ENCODE data around the gene SLC6A18. TPM values are rescaled to one million over a fixed set of nuclear protein-coding genes. Genes with fewer than 3 reads are reported as not detected.

The SLC6A18 gene
- polyA plus RNA-seq, 1 donor (not counting 4 experiments of a cell fraction or from before 2014, with no cell fraction given): not detected

DNA sequence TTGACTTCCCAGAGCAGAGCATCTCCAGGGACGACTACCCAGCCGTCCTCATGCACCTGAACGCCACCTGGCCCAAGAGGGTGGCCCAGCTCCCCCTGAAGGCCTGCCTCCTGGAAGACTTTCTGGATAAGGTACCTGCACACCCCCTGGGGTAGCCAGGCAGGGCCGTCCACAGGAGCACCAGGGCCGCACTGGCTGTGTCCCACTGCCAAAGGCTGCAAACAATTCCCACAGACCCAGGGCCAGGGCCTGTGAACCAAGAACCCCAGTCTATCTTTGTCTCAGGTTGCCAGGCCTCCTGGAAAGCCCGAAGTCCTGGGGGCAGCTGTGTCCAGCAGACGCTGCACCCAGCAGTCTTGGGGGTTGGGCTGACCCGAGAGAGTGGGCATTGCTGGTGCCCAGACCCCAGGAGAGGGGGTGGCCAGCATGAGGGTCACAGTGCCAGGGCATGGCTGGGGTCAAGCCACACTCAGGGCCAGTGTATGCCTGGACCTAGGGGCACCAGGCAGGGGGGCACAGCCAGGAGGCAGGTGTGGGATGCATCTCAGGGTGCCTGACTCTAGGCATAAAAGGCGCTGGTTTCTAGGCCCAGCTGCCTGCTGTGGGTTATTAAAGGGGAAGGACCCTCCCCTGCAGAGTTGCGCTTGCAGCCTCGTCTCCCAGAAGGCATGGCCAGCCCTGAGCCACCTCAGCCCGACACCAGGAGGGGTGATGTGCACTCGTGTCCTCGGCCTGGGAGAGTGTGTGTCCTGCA is 17.7 kb downstream of the SLC6A18 start:
- Histone ChIP-seq H4K20me1 (ENCODE audit: control insufficient read depth, extremely low read depth, insufficient read depth, low read length) (no peaks in the 10 kb centered on the region), H3K36me3 (ENCODE audit: control insufficient read depth in 2 of 2, extremely low read depth in 1 of 2, insufficient read depth in 2 of 2, low read length in 2 of 2) (no peaks in the 10 kb centered on the region), H3K4me2 (ENCODE audit: control insufficient read depth, extremely low read depth, insufficient read depth, low read depth, low read length) (no peak overlapping the region), H3K9ac (ENCODE audit: control insufficient read depth, extremely low read depth, insufficient read depth, low read length) (no peak overlapping the region), H3K27ac (ENCODE audit: control insufficient read depth, insufficient read depth, low read length) (no peak overlapping the region), H3K79me2 (ENCODE audit: control insufficient read depth, insufficient read depth, low read length) (no peaks in the 10 kb centered on the region), H3K27me3 (ENCODE audit: control insufficient read depth, extremely low read depth, insufficient read depth, low read length) (peaks cover 18% of the 10 kb centered on the region), H3K9me3 (ENCODE audit: control insufficient read depth, low read depth, low read length) (no peaks in the 10 kb centered on the region), H2AFZ (ENCODE audit: control insufficient read depth, low read length) (no peak overlapping the region), H3K9me1 (ENCODE audit: control insufficient read depth, extremely low read depth, insufficient read depth, low read length) (no peaks in the 10 kb centered on the region), H3K4me1 (ENCODE audit: control insufficient read depth, extremely low read depth, insufficient read depth, low read length) (no peaks in the 10 kb centered on the region), H3K4me3 (ENCODE audit: control insufficient read depth in 2 of 3, extremely low read depth in 1 of 3, insufficient read depth in 2 of 3, low read depth in 1 of 3, low read length in 3 of 3) (no peak overlapping the region)
- dilution Hi-C loops (cut with MboI; ENCODE audit: extremely low pct_ligation_motif_present, low sequenced_read_pairs): no loop called here
- no peak for DNase-seq (ENCODE audit: low read depth, low spot score)
- TF ChIP-seq EZH2 (IDR thresholded peaks at IDR 0.05; ENCODE audit: low read length): no peak
- TF ChIP-seq, protein P1, sequence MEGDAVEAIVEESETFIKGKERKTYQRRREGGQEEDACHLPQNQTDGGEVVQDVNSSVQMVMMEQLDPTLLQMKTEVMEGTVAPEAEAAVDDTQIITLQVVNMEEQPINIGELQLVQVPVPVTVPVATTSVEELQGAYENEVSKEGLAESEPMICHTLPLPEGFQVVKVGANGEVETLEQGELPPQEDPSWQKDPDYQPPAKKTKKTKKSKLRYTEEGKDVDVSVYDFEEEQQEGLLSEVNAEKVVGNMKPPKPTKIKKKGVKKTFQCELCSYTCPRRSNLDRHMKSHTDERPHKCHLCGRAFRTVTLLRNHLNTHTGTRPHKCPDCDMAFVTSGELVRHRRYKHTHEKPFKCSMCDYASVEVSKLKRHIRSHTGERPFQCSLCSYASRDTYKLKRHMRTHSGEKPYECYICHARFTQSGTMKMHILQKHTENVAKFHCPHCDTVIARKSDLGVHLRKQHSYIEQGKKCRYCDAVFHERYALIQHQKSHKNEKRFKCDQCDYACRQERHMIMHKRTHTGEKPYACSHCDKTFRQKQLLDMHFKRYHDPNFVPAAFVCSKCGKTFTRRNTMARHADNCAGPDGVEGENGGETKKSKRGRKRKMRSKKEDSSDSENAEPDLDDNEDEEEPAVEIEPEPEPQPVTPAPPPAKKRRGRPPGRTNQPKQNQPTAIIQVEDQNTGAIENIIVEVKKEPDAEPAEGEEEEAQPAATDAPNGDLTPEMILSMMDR (optimal IDR thresholded peaks at IDR 0.05 in 1 of 3, IDR thresholded peaks at IDR 0.05 in 1 of 3, conservative IDR thresholded peaks at IDR 0.05 in 1 of 3; ENCODE audit: extremely low read depth in 1 of 3, insufficient read depth in 2 of 3, low read length in 3 of 3): no peak
- FAIRE-seq: no peak

DNA sequence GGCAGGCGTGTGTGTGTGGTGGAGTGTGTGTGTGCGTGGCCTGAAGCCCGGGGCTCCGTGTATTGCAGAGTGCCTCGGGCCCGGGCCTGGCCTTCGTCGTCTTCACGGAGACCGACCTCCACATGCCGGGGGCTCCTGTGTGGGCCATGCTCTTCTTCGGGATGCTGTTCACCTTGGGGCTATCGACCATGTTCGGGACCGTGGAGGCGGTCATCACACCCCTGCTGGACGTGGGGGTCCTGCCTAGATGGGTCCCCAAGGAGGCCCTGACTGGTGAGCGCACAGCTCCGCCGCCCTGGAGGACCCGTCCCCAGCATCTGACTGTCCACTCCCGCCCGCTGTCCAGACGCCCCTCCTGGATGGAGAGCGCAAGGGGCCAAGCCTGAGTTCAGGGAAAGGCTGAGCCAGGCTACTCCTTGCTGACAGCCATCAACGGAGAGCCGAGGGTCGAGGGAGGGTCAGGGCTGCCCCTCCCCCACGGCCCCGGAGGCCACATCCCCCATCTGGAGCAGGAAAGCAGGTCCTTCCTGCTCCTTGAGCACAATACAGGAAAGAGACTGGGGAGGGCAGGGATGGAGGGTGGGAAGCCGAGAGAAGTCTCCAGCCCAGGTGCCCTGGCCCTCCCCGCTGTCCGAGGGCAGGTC is 18.4 kb downstream of the SLC6A18 start:
- no peaks in the 10 kb centered on the region for H3K9me1 ChIP-seq (ENCODE audit: control insufficient read depth, extremely low read depth, insufficient read depth, low read length)
- H3K79me2 ChIP-seq (ENCODE audit: control insufficient read depth, insufficient read depth, low read length): no peaks in the 10 kb centered on the region
- no peaks in the 10 kb centered on the region for H3K4me1 ChIP-seq (ENCODE audit: control insufficient read depth, extremely low read depth, insufficient read depth, low read length)
- H3K36me3 ChIP-seq (ENCODE audit: control insufficient read depth in 2 of 2, extremely low read depth in 1 of 2, insufficient read depth in 2 of 2, low read length in 2 of 2): no peaks in the 10 kb centered on the region
- TF ChIP-seq, protein P1 (optimal IDR thresholded peaks at IDR 0.05 in 1 of 3, IDR thresholded peaks at IDR 0.05 in 1 of 3, conservative IDR thresholded peaks at IDR 0.05 in 1 of 3; ENCODE audit: extremely low read depth in 1 of 3, insufficient read depth in 2 of 3, low read length in 3 of 3): no peak
- no peak for TF ChIP-seq EZH2 (IDR thresholded peaks at IDR 0.05; ENCODE audit: low read length)
- no peak for DNase-seq (ENCODE audit: low read depth, low spot score)
- no peak overlapping the region for H3K27ac ChIP-seq (ENCODE audit: control insufficient read depth, insufficient read depth, low read length)
- peaks cover 18% of the 10 kb centered on the region for H3K27me3 ChIP-seq (ENCODE audit: control insufficient read depth, extremely low read depth, insufficient read depth, low read length)
- no peak for FAIRE-seq
- dilution Hi-C loops (cut with MboI; ENCODE audit: extremely low pct_ligation_motif_present, low sequenced_read_pairs): no loop called here
- H4K20me1 ChIP-seq (ENCODE audit: control insufficient read depth, extremely low read depth, insufficient read depth, low read length): no peaks in the 10 kb centered on the region
- H3K4me2 ChIP-seq (ENCODE audit: control insufficient read depth, extremely low read depth, insufficient read depth, low read depth, low read length): no peak overlapping the region
- no peak overlapping the region for H3K4me3 ChIP-seq (ENCODE audit: control insufficient read depth in 2 of 3, extremely low read depth in 1 of 3, insufficient read depth in 2 of 3, low read depth in 1 of 3, low read length in 3 of 3)
- H3K9me3 ChIP-seq (ENCODE audit: control insufficient read depth, low read depth, low read length): no peaks in the 10 kb centered on the region
- H2AFZ ChIP-seq (ENCODE audit: control insufficient read depth, low read length): no peak overlapping the region
- no peak overlapping the region for H3K9ac ChIP-seq (ENCODE audit: control insufficient read depth, extremely low read depth, insufficient read depth, low read length)
